ENCODE results near the gene CARD18.

The CARD18 gene

DNA sequence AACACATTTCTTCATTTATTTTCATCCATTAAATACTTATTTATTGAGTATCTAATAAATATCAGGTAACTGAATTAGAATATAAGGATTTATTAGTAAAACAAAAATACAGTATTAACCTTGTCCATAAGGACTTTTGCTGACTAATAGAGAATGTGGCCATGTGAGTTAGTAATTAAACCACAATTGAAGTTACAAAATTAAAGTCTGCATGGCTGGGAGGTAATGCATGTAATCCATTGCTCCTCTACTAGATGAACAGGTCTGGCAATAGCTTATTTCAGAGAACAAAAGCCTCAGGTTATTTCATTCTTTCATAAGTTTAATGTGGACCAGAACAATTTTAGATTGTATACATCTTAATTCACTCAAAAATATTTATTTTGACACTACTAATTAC lies 9.9 kb upstream of the CARD18 start:
- no peak for DNase-seq
- no peaks in the 10 kb centered on the region for H3K36me3 ChIP-seq (replicated peaks; ENCODE audit: insufficient read depth, low read length)
- H3K79me2 ChIP-seq (ENCODE audit: low read length), result no peaks in the 10 kb centered on the region
- H3K9ac ChIP-seq (ENCODE audit: low read length), result no peak overlapping the region
- no peaks in the 10 kb centered on the region for H3K27me3 ChIP-seq (replicated peaks; ENCODE audit: insufficient read depth, low read length)
- H2AFZ ChIP-seq (ENCODE audit: low read length), result no peak overlapping the region
- H3F3A ChIP-seq (ENCODE audit: insufficient read depth, low read length), result no peaks in the 10 kb centered on the region
- no peaks in the 10 kb centered on the region for H3K9me3 ChIP-seq (replicated peaks; ENCODE audit: insufficient read depth, low read length)
- no peaks in the 10 kb centered on the region for H4K20me1 ChIP-seq (ENCODE audit: insufficient read depth, low read length)
- no peak for TF ChIP-seq EZH2phosphoT487 (IDR thresholded peaks at IDR 0.05; ENCODE audit: low read length)
- TF ChIP-seq, protein P1, sequence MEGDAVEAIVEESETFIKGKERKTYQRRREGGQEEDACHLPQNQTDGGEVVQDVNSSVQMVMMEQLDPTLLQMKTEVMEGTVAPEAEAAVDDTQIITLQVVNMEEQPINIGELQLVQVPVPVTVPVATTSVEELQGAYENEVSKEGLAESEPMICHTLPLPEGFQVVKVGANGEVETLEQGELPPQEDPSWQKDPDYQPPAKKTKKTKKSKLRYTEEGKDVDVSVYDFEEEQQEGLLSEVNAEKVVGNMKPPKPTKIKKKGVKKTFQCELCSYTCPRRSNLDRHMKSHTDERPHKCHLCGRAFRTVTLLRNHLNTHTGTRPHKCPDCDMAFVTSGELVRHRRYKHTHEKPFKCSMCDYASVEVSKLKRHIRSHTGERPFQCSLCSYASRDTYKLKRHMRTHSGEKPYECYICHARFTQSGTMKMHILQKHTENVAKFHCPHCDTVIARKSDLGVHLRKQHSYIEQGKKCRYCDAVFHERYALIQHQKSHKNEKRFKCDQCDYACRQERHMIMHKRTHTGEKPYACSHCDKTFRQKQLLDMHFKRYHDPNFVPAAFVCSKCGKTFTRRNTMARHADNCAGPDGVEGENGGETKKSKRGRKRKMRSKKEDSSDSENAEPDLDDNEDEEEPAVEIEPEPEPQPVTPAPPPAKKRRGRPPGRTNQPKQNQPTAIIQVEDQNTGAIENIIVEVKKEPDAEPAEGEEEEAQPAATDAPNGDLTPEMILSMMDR (IDR thresholded peaks at IDR 0.05; ENCODE audit: low read length), result no peak
- no peak for TF ChIP-seq EZH2 (optimal IDR thresholded peaks at IDR 0.05; ENCODE audit: low read depth, low read length)
- H3K4me3 ChIP-seq (ENCODE audit: low read length), result no peak overlapping the region
- H3K4me1 ChIP-seq (ENCODE audit: low read length), result no peaks in the 10 kb centered on the region
- H3K27ac ChIP-seq (ENCODE audit: low read length), result no peak overlapping the region
- no peaks in the 10 kb centered on the region for H3K9me2 ChIP-seq (replicated peaks; ENCODE audit: insufficient read depth, low read length)
- no peak overlapping the region for H3K4me2 ChIP-seq (ENCODE audit: low read depth, low read length)

DNA sequence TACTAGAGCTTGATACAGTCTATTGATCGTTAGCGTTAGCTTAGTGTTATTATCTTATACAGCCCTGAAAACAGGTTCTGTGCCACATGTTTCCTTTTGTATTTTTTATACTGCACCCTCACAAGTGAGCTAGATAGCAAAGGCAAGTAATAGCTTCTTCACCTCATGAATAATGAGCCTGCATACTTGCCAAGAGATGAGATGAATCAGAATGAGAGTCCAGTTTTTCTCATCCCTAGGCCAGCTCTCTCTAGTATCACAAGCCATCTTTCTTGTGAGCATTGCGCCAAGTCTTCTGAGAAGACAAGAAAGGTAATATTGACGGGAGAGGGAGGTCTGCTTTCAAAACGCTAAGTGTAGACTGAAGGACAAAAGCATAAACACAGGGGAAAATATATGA lies 8.7 kb upstream of the CARD18 start:
- no peak overlapping the region for H3K27ac ChIP-seq (ENCODE audit: low read length)
- no peaks in the 10 kb centered on the region for H3K9me2 ChIP-seq (replicated peaks; ENCODE audit: insufficient read depth, low read length)
- H3K36me3 ChIP-seq (replicated peaks; ENCODE audit: insufficient read depth, low read length), result no peaks in the 10 kb centered on the region
- H3K4me3 ChIP-seq (ENCODE audit: low read length), result no peak overlapping the region
- no peaks in the 10 kb centered on the region for H3K79me2 ChIP-seq (ENCODE audit: low read length)
- H3K9ac ChIP-seq (ENCODE audit: low read length), result no peak overlapping the region
- TF ChIP-seq EZH2phosphoT487 (IDR thresholded peaks at IDR 0.05; ENCODE audit: low read length) (no peak), EZH2 (optimal IDR thresholded peaks at IDR 0.05; ENCODE audit: low read depth, low read length) (no peak)
- TF ChIP-seq, protein P1 (IDR thresholded peaks at IDR 0.05; ENCODE audit: low read length), result no peak
- H3K4me1 ChIP-seq (ENCODE audit: low read length), result no peaks in the 10 kb centered on the region
- no peak for DNase-seq
- H3K4me2 ChIP-seq (ENCODE audit: low read depth, low read length), result no peak overlapping the region
- H3K27me3 ChIP-seq (replicated peaks; ENCODE audit: insufficient read depth, low read length), result no peaks in the 10 kb centered on the region
- H3F3A ChIP-seq (ENCODE audit: insufficient read depth, low read length), result no peaks in the 10 kb centered on the region
- no peaks in the 10 kb centered on the region for H4K20me1 ChIP-seq (ENCODE audit: insufficient read depth, low read length)
- no peak overlapping the region for H2AFZ ChIP-seq (ENCODE audit: low read length)
- H3K9me3 ChIP-seq (replicated peaks; ENCODE audit: insufficient read depth, low read length), result no peaks in the 10 kb centered on the region

DNA sequence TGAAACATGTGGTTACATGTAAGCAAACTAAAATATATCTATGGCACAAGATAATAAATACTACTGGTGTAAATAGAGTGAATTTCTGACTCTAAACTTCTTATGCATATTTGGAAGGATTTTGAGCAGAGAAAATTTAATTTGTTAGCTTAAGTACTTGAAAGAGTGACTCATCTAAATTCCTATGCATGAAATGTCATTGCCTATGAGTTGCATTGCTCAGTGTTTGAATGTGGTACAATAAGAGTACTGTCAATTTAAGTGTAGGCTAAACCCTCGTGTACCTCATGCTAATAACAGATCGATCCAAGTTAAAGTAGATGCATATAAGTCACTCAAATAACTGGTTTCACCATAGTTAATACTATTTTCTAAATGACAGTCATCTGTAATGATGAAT lies 5.3 kb upstream of the CARD18 start:
- DNase-seq, result no peak
- TF ChIP-seq EZH2phosphoT487 (IDR thresholded peaks at IDR 0.05; ENCODE audit: low read length) (no peak), EZH2 (optimal IDR thresholded peaks at IDR 0.05; ENCODE audit: low read depth, low read length) (no peak)
- TF ChIP-seq, protein P1 (IDR thresholded peaks at IDR 0.05; ENCODE audit: low read length), result no peak
- Histone ChIP-seq H2AFZ (ENCODE audit: low read length) (no peak overlapping the region), H3K4me1 (ENCODE audit: low read length) (no peaks in the 10 kb centered on the region), H3K9me2 (replicated peaks; ENCODE audit: insufficient read depth, low read length) (no peaks in the 10 kb centered on the region), H3K4me2 (ENCODE audit: low read depth, low read length) (no peak overlapping the region), H3K4me3 (ENCODE audit: low read length) (no peak overlapping the region), H3K27me3 (replicated peaks; ENCODE audit: insufficient read depth, low read length) (no peaks in the 10 kb centered on the region), H3K27ac (ENCODE audit: low read length) (no peak overlapping the region), H3K36me3 (replicated peaks; ENCODE audit: insufficient read depth, low read length) (no peaks in the 10 kb centered on the region), H3F3A (ENCODE audit: insufficient read depth, low read length) (no peaks in the 10 kb centered on the region), H3K9me3 (replicated peaks; ENCODE audit: insufficient read depth, low read length) (no peaks in the 10 kb centered on the region), H3K9ac (ENCODE audit: low read length) (no peak overlapping the region), H3K79me2 (ENCODE audit: low read length) (no peaks in the 10 kb centered on the region), H4K20me1 (ENCODE audit: insufficient read depth, low read length) (no peaks in the 10 kb centered on the region)
